GM18867 (cell line): Measurements from ENCODE around the gene CUX1.

Experiments
- ATAC-seq: cut with Tn5 transposase; IDR thresholded peaks from one replicate; pipeline ENCODE4 v1.9.1; 2021; ENCODE audit warnings: mild to moderate bottlenecking, moderate library complexity; ENCODE audit not compliant: unreplicated experiment

CUX1 gene

GRCh38 chr7:102275123-102275703 lies 457.8 kb downstream of the CUX1 start:
- ATAC-seq: no peak

GRCh38 chr7:102277901-102278300 lies 460.5 kb downstream of the CUX1 start:
- no peak for ATAC-seq

GRCh38 chr7:102279537-102280400 lies 462.3 kb downstream of the CUX1 start:
- peak; percentile 65 for ATAC-seq

- no peak for ATAC-seq
These were observed 463.1 kb downstream of the CUX1 start for GRCh38 chr7:102280521-102280920.

- no peak for ATAC-seq
These were observed 464.4 kb downstream of the CUX1 start for GRCh38 chr7:102281785-102282184.

GRCh38 chr7:102282465-102283362 lies 465.3 kb downstream of the CUX1 start:
- ATAC-seq: no peak

GRCh38 chr7:102283477-102284189 lies 466.2 kb downstream of the CUX1 start:
- ATAC-seq: no peak

GRCh38 chr7:102284399-102284798 lies 467.0 kb downstream of the CUX1 start:
- ATAC-seq: no peak

GRCh38 chr7:102284891-102285539 lies 467.6 kb downstream of the CUX1 start:
- no peak for ATAC-seq

GRCh38 chr7:102285540-102286236 lies 468.3 kb downstream of the CUX1 start:
- no peak for ATAC-seq

GRCh38 chr7:102286237-102287110 lies 469.0 kb downstream of the CUX1 start, which contains the start of gene SH2B2:
TSS of gene SH2B2 (plus strand) at chr7:102286868. CDS start at chr7:102300551, 13,683 bp downstream.
- peak; percentile 31 for ATAC-seq

- peak; percentile 32 for ATAC-seq
These were observed 469.9 kb downstream of the CUX1 start for GRCh38 chr7:102287111-102287980.

GRCh38 chr7:102287981-102288278 lies 470.5 kb downstream of the CUX1 start:
- no peak for ATAC-seq

GRCh38 chr7:102288285-102288930 lies 471.0 kb downstream of the CUX1 start:
- ATAC-seq: no peak

- no peak for ATAC-seq
These were observed 471.6 kb downstream of the CUX1 start for GRCh38 chr7:102289057-102289456.

- peak; percentile 37 for ATAC-seq
These were observed 473.9 kb downstream of the CUX1 start for GRCh38 chr7:102291056-102291915.
